ENCODE data around the gene TUBA8. TPM values are rescaled to one million over a fixed set of nuclear protein-coding genes. Genes with fewer than 3 reads are reported as not detected.

TUBA8 gene
- 0.72 and 1.4 TPM in 2 replicates for total RNA-seq (2014; rRNA removed; shearing (Covaris generic))

GRCh38 chr22:18110194-18110953 lies at the start of gene TUBA8:
Gene TUBA8 (plus strand): TSS chr22:18110809. CDS start chr22:18110866, 57 bp downstream.

GRCh38 chr22:18077639-18078328 lies 32.8 kb upstream of the TUBA8 start, which contains the start of gene PEX26:
Gene PEX26 (plus strand): TSS chr22:18077990. CDS start chr22:18078377, 387 bp downstream.

Small RNA genes within 50 kb of the gene (small RNA-seq; reads per million reads assigned to genes)
- gene AC016027.5: not detected

Other genes with a start within 250 kb of the TUBA8 start
- gene MICAL3, start 86.2 kb upstream of the TUBA8 start, total RNA-seq (2014; rRNA removed; shearing (Covaris generic)): 54.6 and 55.3 TPM in 2 replicates
- 23.8 and 25.8 TPM in 2 replicates for gene PEX26, start 32.8 kb upstream of the TUBA8 start, total RNA-seq (2014; rRNA removed; shearing (Covaris generic))
- gene USP18, start 39.4 kb downstream of the TUBA8 start, total RNA-seq (2014; rRNA removed; shearing (Covaris generic)): 9.8 and 10.5 TPM in 2 replicates